GM10248 (cell line): ENCODE measurements around the gene RIN3.

ENCODE experiments used
- CTCF ChIA-PET: fragments of 300-600 bp; sonication (Branson Sonifier 250); formaldehyde crosslinking; extraction: SDS; loops from one replicate; lab custom pipeline; 2021; ENCODE audit warnings: antibody characterized with exemption; lab: Yijun Ruan, JAX
- POLR2A ChIA-PET: fragments of 350-650 bp; sonication (Branson Sonifier 250); formaldehyde crosslinking; extraction: SDS; loops from one replicate; lab custom pipeline; 2020; ENCODE audit warnings: antibody characterized with exemption; lab: Yijun Ruan, JAX
- DNase-seq: peaks from one replicate; pipeline ENCODE4 v3.0.0; 2012; ENCODE audit errors: extremely low spot score
- CTCF ChIP-seq: IDR thresholded peaks from 2 replicates; pipeline ENCODE4 v1.5.1; 2012; ENCODE audit warnings: mild to moderate bottlenecking, low read depth; ENCODE audit errors: extremely low read depth, missing control alignments, control extremely low read depth

Gene RIN3

GRCh38 chr14:92490239-92490959, 23.2 kb upstream of the RIN3 start:
- TF ChIP-seq CTCF, result no peak
- ChIA-PET POLR2A (no interaction called here), CTCF (interaction anchor here (1.0 to 1.5 kb wide), 2 partner anchors 16 to 17 kb away, joined by 3 to 4 read pairs; no protein-coding TSS in a partner anchor)
- DNase-seq, result no peak

GRCh38 chr14:92491782-92492181, 21.8 kb upstream of the RIN3 start:
- TF ChIP-seq CTCF, result no peak
- CTCF ChIA-PET, result no interaction called here
- DNase-seq, result no peak
- POLR2A ChIA-PET, result no interaction called here

- no peak for DNase-seq
- no peak for TF ChIP-seq CTCF
- POLR2A ChIA-PET, result no interaction called here
- CTCF ChIA-PET, result no interaction called here
Measured at GRCh38 chr14:92492258-92492657, 21.3 kb upstream of the RIN3 start.

- CTCF ChIA-PET, result no interaction called here
- DNase-seq, result no peak
- POLR2A ChIA-PET, result no interaction called here
- TF ChIP-seq CTCF, result no peak
Measured at GRCh38 chr14:92493024-92493423, 20.6 kb upstream of the RIN3 start.

- no peak for DNase-seq
- ChIA-PET POLR2A (no interaction called here), CTCF (interaction anchor here (1.6 kb wide), 1 partner anchor 22 kb away, joined by 3 read pairs; no protein-coding TSS in a partner anchor)
- TF ChIP-seq CTCF, result no peak
Measured at GRCh38 chr14:92493492-92493891, 20.1 kb upstream of the RIN3 start.

GRCh38 chr14:92494512-92494911, 19.1 kb upstream of the RIN3 start:
- ChIA-PET POLR2A (no interaction called here), CTCF (interaction anchor here (0.9 to 1.6 kb wide), 2 partner anchors 21 to 93 kb away, joined by 3 read pairs; no protein-coding TSS in a partner anchor)
- no peak for DNase-seq
- no peak for TF ChIP-seq CTCF
